Gastroesophageal sphincter (tissue), 4 donors: Measurements from ENCODE around the gene TEX38. TPM values are rescaled to one million over a fixed set of nuclear protein-coding genes. Genes with fewer than 3 reads are reported as not detected.

Experiments
- ATAC-seq: fragments of 150-250 bp; one replicate; pipeline ENCODE4 v1.9.1; 2016; ENCODE audit warnings: mild to moderate bottlenecking, moderate library complexity
- H3K27ac ChIP-seq, 4 donors: fragments of 200-600 bp; sonication (generic) in 3 of 4; 1 replicate in 3 of 4; 2 replicates in 1 of 4; pipeline ENCODE4 v1.5.1; 2016 to 2019
- H3K27me3 ChIP-seq: fragments of 200-600 bp; sonication (generic); one replicate; pipeline ENCODE4 v1.5.1; 2019
- H3K36me3 ChIP-seq, 2 donors: fragments of 200-600 bp; sonication (generic); one replicate each; pipeline ENCODE4 v1.5.1; 2019; ENCODE audit warnings: control low read depth in 1 of 2
- H3K4me1 ChIP-seq, 3 donors: fragments of 200-600 bp; sonication (generic); 1 replicate in 2 of 3; 2 replicates in 1 of 3; pipeline ENCODE4 v1.5.1; 2016 to 2019; ENCODE audit warnings: control low read depth in 2 of 3
- H3K4me3 ChIP-seq, 2 donors: fragments of 200-600 bp; sonication (generic); one replicate each; pipeline ENCODE4 v1.5.1; 2019; ENCODE audit warnings: mild to moderate bottlenecking in 1 of 2, moderate library complexity in 1 of 2
- H3K9me3 ChIP-seq, 3 donors: fragments of 200-600 bp; sonication (generic); one replicate each; pipeline ENCODE4 v1.5.1; 2017 to 2019; ENCODE audit warnings: control low read depth in 2 of 3
- EP300 ChIP-seq: sonication (generic); formaldehyde crosslinking; IDR thresholded peaks from one replicate; pipeline ENCODE4 v1.6.1; 2017; ENCODE audit warnings: antibody characterized with exemption, mild to moderate bottlenecking
- POLR2A ChIP-seq, 2 donors: fragments of 450-650 bp; IDR thresholded peaks; one replicate each; pipeline ENCODE4 v1.6.1; 2017; ENCODE audit warnings: antibody characterized with exemption in 2 of 2, mild to moderate bottlenecking in 2 of 2, moderate library complexity in 1 of 2
- POLR2AphosphoS5 ChIP-seq: sonication (generic); formaldehyde crosslinking; IDR thresholded peaks from one replicate; pipeline ENCODE4 v1.6.1; 2017; ENCODE audit warnings: antibody characterized with exemption
- WGBS, 2 donors: methylation state at CpG; one replicate each; pipeline ENCODE4 v1.1.5; 2018; ENCODE audit warnings: low coverage in 1 of 2; 5-methylcytosine and 5-hydroxymethylcytosine counted together
- total RNA-seq, 4 donors: library from RNA; depleted of rRNA; stranded (reverse); fragments of >200 nt; gene quantifications; one replicate each; pipeline ENCODE4 v1.1.0, GENCODE V29; 2016
- TF ChIP-seq, protein P1 (sequence below), 4 experiments: fragments of 200-600 bp in 2 of 4; fragments of 450-650 bp in 2 of 4; sonication (generic) in 1 of 4; IDR thresholded peaks; one replicate each; pipeline ENCODE4 v1.5.1; 2017 to 2019; ENCODE audit warnings: antibody characterized with exemption in 4 of 4, mild to moderate bottlenecking in 2 of 4, moderate library complexity in 2 of 4

The TEX38 gene
- total RNA-seq, 4 donors from 2014 or later, result 1.7 TPM; not detected in 3

- 72 to 83% methylated on average over 1 of the region's 1 CpG for WGBS, 2 donors
- TF ChIP-seq EP300, result no peak
- TF ChIP-seq, protein P1, sequence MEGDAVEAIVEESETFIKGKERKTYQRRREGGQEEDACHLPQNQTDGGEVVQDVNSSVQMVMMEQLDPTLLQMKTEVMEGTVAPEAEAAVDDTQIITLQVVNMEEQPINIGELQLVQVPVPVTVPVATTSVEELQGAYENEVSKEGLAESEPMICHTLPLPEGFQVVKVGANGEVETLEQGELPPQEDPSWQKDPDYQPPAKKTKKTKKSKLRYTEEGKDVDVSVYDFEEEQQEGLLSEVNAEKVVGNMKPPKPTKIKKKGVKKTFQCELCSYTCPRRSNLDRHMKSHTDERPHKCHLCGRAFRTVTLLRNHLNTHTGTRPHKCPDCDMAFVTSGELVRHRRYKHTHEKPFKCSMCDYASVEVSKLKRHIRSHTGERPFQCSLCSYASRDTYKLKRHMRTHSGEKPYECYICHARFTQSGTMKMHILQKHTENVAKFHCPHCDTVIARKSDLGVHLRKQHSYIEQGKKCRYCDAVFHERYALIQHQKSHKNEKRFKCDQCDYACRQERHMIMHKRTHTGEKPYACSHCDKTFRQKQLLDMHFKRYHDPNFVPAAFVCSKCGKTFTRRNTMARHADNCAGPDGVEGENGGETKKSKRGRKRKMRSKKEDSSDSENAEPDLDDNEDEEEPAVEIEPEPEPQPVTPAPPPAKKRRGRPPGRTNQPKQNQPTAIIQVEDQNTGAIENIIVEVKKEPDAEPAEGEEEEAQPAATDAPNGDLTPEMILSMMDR (IDR thresholded peaks at IDR 0.05), result no peak
- no peak for TF ChIP-seq POLR2A (IDR thresholded peaks at IDR 0.05)
- no peak for TF ChIP-seq POLR2AphosphoS5
- Histone ChIP-seq H3K36me3 (peaks cover 0 to 87% of the 10 kb centered on the region in 2 donors), H3K4me1 (no peaks in the 10 kb centered on the region), H3K27ac (no peak overlapping the region), H3K27me3 (no peaks in the 10 kb centered on the region), H3K4me3 (no peak overlapping the region), H3K9me3 (no peaks in the 10 kb centered on the region)
- no peak for ATAC-seq
Observed at GRCh38 chr1:46676531-46676930, 4.9 kb downstream of the TEX38 start.

- TF ChIP-seq POLR2AphosphoS5 (no peak), POLR2A (IDR thresholded peaks at IDR 0.05) (no peak), EP300 (no peak)
- TF ChIP-seq, protein P1 (IDR thresholded peaks at IDR 0.05), result no peak
- H3K27me3 ChIP-seq, result no peaks in the 10 kb centered on the region
- H3K36me3 ChIP-seq, result peaks cover 0 to 95% of the 10 kb centered on the region in 2 donors
- no peak overlapping the region for H3K27ac ChIP-seq
- no peaks in the 10 kb centered on the region for H3K4me1 ChIP-seq
- no peak for ATAC-seq
- whole genome bisulfite sequencing, 2 donors, result 100% methylated on average over 1 of the region's 1 CpG; no CpG with 5 or more reads in 1 of the 2 donors
- no peak overlapping the region for H3K4me3 ChIP-seq
- no peaks in the 10 kb centered on the region for H3K9me3 ChIP-seq
Observed at GRCh38 chr1:46677339-46677738, 5.7 kb downstream of the TEX38 start.

- H3K4me1 ChIP-seq, result no peaks in the 10 kb centered on the region
- no peak overlapping the region for H3K27ac ChIP-seq
- H3K9me3 ChIP-seq, result no peaks in the 10 kb centered on the region
- no peak overlapping the region for H3K4me3 ChIP-seq
- no peaks in the 10 kb centered on the region for H3K27me3 ChIP-seq
- WGBS, 2 donors, result 96 to 97% methylated on average over 3 to 5 of the region's 6 CpGs
- no peak for ATAC-seq
- peaks cover 5 to 100% of the 10 kb centered on the region in 2 donors for H3K36me3 ChIP-seq
- TF ChIP-seq POLR2A (IDR thresholded peaks at IDR 0.05) (no peak), POLR2AphosphoS5 (no peak), EP300 (no peak)
- TF ChIP-seq, protein P1 (IDR thresholded peaks at IDR 0.05), result no peak
Observed at GRCh38 chr1:46679789-46680573, 8.3 kb downstream of the TEX38 start.

- no peak for ATAC-seq
- TF ChIP-seq, protein P1 (IDR thresholded peaks at IDR 0.05), result no peak
- no peak for TF ChIP-seq EP300
- no peak for TF ChIP-seq POLR2AphosphoS5
- no peak for TF ChIP-seq POLR2A (IDR thresholded peaks at IDR 0.05)
- H3K9me3 ChIP-seq, result no peaks in the 10 kb centered on the region
- no peak overlapping the region for H3K4me3 ChIP-seq
- H3K27me3 ChIP-seq, result no peaks in the 10 kb centered on the region
- peaks cover 5 to 100% of the 10 kb centered on the region in 2 donors for H3K36me3 ChIP-seq
- no peak overlapping the region for H3K27ac ChIP-seq
- WGBS, 2 donors, result 71 to 92% methylated on average over 1 of the region's 1 CpG
- H3K4me1 ChIP-seq, result peaks cover 0 to 4% (median 0%) of the 10 kb centered on the region in 3 donors
Observed at GRCh38 chr1:46681333-46682034, 9.8 kb downstream of the TEX38 start.
